Measurements from ENCODE around the gene STEAP2.

Gene STEAP2

GRCh38 chr7:90194911-90195809 lies 16.4 kb upstream of the STEAP2 start:
- DNase-seq: no peak

DNA sequence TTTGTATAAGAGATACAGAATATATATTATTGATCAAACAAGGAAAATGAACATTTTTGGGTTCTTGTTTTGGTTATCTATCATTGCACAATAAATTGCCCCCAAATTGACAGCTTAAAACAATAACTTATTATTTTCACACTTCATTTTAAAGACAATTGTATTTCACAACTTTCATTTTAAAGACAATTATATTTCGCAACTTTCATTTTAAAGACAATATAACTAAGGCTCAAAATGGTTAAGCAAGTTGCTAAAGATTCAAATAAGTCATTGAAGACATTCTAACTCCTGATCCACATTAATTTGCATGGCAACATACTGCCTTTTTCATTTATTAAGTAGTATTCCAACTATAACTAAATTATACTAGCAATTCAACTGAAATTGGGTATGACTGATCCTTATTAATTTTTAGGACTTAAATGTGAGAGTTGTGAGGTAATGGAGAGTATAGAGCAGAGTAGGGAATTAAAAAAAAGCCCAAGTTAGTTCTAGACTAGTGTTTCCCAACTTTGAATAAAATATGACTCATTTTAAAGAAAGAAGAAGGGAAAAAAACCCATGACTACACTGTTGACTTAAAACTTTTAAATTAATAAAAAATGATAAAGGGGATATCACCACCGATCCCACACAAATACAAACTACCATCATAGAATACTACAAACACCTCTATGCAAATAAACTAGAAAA lies 9.9 kb upstream of the STEAP2 start:
- DNase-seq: no peak

DNA sequence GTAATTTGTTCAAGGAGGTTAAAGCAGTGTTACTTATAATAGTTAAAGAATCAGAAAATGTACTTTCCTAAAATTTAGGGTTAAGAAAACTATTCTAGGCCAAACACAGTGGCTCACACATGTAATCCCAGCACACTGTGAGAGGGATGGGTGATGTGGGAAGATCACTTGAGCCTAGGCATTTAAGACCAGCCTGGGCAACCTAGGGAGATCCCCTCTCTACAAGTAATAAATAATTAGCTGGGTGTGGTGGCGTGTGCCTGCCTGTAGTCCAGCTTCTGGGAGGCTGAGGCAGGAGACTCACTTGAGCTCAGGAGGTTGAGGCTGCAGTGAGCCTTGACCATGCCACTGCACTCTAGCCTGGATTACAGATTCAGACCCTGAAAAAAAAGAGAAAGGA lies 3.6 kb upstream of the STEAP2 start:
- no peak for DNase-seq

DNA sequence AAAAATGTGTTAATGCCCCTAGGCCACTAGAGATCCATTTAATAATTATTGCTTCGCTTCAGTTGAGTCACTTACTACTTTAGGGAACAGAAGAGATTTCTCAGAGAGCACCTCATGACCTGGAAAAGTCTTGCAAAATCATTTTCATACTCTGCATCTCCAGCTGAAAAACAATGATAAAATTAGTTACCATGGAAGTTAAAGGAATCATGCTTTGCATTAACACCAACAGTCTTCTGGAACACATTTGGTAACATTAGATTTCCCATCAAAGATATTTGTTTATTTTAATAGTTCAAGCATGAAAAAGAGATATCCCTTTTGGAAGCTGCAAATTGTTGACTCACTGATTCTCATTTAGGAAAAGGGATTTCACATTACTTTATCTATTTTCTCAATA lies 1.8 kb upstream of the STEAP2 start:
- peak; percentile 5 for DNase-seq

GRCh38 chr7:90210475-90210874 lies 1.1 kb upstream of the STEAP2 start:
- no peak for DNase-seq

DNA sequence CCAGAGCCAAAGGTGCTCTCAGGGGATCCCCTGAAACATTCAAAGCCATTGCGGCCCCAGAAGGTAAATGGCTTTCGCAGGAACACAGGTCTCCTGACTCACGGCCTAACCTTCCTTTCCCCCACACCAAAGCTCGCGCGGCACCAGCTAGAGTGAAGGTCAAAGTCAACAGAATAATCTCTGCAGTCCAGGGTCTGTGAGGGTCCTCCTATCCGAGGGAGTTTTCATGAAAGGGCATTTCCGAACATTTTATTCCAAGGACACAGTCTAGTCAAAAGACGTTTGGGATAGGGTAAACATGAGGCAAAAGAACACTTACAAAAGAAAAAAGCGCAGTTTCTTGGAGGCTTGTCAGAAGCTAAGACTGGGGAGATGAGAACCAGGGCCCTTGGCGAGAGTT lies 559 bp upstream of the STEAP2 start:
- no peak for DNase-seq

DNA sequence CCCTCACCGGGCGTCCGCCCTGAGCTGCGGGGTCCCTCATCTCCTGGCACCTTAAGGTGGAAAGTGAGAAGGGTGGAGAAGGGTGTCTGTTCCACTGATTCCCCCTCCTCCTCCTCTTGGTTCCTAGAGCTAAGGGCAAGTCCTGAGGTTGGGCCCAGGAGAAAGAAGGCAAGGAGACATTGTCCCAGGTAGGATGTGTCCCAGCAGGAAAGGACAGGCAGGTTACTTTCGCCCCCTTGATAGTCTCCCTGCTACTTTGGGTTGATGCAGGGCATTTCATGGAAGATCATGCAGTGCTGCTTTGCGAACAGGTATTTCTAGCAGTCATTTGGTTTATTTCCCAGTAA lies 582 bp downstream of the STEAP2 start:
- DNase-seq: no peak

DNA sequence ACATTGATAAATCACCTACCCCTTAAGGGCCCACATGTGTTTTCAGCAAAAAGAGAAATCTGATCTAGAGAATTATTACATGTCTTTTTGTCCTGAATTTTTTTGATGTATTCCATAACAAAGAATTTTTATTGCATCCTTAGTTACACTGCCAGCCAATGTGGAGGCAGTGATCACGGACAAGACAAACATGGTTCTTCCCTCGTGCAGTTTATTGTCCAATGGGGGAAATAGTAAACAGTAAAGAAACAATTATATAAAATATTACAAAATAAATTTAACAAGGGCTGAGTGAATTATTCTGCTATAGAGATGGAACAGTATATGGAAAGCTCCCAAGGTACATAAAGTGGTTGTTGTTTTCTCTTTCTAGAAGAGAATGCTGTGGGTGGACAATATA lies 2.0 kb downstream of the STEAP2 start:
- DNase-seq: no peak

- peak; percentile 1 for DNase-seq
Observed at GRCh38 chr7:90216080-90216674, 4.6 kb downstream of the STEAP2 start.

DNA sequence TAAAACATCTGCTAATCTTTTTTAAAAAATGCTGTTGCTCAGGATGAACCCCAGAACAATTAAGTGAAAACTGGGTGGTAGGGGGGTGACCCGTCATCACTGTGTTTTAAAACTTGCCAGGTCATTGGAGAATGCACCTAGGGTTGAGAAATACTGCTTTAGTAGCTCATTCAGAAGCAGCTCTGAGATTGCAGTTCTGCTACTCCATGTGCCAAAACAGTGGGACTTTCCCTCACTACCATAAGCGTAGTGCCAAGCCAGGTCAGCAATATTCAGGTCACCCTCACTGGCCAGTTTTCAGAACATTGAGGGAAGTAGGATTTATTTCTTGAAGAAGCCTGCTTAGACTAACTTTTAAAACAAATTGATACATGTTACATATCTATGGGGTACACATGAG lies 5.2 kb downstream of the STEAP2 start:
- DNase-seq: no peak

DNA sequence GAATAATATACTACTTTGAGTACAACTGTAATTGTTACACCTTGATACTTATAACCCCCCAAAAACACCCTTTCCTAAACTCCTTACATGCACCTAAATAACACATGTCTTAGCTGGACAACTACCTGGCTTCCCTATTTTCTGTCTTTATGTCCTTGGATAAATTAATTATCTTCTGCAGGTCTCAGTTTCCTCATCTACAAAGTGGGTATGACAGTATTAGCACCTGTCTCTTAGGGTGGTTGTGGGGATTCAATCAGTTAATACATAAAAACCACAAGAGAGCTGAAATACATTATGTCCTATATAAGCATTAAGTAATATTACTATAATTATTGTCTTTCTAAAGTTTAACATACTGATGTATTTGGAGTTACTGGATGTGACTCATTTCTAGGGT lies 10.8 kb downstream of the STEAP2 start:
- DNase-seq: no peak

DNA sequence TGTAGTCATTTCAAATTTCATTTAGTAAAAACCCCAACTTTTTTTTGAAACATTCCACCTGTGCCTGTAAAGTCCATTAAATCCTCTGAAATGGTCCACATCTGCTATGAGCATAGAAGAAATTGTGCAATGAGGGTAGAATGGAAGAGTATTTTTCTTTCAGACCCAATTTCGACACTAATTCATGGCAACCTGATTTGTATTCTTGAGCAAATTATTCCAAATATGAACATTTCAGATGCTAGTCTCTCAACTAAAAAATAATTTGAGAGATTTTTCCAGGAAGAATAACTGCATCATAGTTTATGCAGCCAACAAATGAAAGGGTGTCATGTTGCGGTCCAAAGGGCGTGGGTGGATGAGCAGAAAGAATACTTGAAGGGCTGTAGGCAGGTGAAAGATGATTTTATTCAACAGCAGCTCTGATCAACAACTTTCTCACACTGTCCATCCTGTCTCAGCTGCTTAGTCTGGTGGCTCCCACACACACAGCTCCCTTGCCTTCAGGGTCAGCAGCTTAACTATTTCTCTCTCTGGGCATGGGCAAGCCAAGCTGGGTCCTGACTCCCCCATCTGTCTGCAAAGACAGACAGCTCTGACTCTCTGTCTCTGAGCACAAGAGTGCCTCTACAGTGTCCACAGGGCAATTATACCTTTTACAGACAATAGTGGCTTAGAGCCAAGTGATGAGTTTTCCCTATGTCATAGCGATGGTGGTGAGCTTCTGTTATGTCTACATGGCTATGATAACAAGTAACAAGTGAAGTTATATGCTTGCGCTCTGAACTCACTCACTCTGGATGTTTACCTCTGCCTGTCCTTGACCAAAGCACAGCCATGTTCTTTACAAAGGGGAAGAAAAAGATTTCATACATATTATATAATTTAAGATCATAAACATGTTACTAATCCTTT lies 11.5 kb downstream of the STEAP2 start:
- DNase-seq: peak; percentile 70

GRCh38 chr7:90224195-90224594 lies 12.7 kb downstream of the STEAP2 start:
- no peak for DNase-seq

GRCh38 chr7:90225181-90225580 lies 13.6 kb downstream of the STEAP2 start:
- DNase-seq: no peak

DNA sequence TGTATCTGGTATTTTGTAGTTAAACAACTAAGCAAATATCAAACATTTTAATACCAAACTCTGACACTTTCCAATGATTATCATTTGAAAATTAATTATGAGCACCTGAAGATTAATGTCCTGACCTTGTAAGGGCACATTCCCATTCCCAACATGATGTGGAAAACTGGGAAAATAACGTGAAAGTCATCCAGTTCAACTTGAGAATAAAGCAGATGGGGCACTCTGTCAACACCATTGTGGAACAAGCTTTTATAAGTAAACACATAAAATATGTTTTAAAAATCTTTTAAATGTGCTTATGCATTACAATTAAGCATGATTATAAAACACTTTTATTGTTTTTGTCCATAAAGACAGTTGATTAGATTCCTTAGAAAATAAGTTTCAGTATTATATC lies 14.1 kb downstream of the STEAP2 start:
- no peak for DNase-seq

- no peak for DNase-seq
Observed at GRCh38 chr7:90227259-90227658, 15.7 kb downstream of the STEAP2 start.

DNA sequence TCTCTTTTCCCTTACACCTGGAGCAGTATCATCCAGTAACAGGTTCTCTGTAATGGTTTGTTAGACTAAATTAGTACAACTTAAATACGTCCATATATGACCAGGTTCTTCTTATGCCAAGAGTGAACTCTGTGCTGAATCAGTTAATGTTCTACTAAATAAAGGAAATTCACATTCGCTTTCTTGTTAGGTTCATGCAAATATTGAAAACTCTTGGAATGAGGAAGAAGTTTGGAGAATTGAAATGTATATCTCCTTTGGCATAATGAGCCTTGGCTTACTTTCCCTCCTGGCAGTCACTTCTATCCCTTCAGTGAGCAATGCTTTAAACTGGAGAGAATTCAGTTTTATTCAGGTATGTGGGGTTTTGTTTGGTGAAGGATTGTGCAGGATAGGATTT lies 18.1 kb downstream of the STEAP2 start:
- no peak for DNase-seq

GRCh38 chr7:90230834-90231233 lies 19.3 kb downstream of the STEAP2 start:
- DNase-seq: no peak

DNA sequence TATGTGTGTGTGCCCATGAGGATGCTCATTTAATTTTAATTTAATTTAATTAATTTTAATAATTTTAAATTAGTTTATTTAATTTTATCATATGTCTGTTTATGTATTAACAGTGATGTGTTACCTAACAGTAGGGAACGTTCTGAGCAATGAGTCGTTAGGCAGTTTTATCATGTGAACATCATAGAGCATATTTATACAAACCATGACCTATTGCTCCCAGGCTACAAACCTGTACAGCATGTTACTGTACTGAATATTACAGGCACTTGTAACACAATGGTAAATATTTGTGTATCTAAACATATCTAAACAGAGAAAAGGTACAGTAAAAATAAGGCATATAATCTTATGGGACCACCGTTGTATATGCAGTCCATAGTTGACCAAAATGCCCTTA lies 19.8 kb downstream of the STEAP2 start:
- DNase-seq: no peak

- DNase-seq: peak; percentile 12
Observed at GRCh38 chr7:90232430-90232829, 20.9 kb downstream of the STEAP2 start.

GRCh38 chr7:90233569-90233968 lies 22.0 kb downstream of the STEAP2 start:
- no peak for DNase-seq

DNA sequence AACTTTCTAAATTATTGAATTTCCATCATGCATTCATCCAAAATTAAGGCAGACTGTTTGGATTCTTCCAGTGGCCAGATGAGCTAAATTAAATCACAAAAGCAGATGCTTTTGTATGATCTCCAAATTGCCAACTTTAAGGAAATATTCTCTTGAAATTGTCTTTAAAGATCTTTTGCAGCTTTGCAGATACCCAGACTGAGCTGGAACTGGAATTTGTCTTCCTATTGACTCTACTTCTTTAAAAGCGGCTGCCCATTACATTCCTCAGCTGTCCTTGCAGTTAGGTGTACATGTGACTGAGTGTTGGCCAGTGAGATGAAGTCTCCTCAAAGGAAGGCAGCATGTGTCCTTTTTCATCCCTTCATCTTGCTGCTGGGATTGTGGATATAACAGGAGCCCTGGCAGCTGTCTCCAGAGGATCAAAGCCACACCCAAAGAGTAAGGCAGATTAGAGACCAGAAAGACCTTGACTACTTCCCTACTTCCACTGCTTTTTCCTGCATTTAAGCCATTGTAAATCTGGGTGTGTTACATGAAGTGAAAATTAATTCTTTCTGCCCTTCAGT lies 25.3 kb downstream of the STEAP2 start:
- DNase-seq: no peak

DNA sequence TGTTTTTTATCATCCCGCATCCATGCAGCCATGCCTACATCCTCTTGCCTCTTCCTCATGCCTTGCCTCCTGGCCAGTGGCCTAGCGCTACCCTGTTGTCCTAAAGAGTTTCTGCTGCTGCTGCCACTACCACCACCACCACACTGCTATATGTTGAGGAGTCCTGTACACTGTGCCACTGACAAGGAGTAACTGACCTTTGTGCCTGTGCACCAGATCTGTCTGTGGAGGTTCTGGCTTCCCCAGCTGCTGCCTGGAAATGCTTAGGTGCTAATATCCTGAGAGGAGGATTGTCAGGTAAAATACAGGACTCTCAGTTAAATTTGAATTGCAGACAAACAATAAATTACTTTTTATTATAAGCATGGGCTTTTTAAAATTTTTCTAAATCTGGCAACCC lies 26.5 kb downstream of the STEAP2 start:
- DNase-seq: no peak
